ENCODE data around the gene KRT80.

KRT80 gene

DNA sequence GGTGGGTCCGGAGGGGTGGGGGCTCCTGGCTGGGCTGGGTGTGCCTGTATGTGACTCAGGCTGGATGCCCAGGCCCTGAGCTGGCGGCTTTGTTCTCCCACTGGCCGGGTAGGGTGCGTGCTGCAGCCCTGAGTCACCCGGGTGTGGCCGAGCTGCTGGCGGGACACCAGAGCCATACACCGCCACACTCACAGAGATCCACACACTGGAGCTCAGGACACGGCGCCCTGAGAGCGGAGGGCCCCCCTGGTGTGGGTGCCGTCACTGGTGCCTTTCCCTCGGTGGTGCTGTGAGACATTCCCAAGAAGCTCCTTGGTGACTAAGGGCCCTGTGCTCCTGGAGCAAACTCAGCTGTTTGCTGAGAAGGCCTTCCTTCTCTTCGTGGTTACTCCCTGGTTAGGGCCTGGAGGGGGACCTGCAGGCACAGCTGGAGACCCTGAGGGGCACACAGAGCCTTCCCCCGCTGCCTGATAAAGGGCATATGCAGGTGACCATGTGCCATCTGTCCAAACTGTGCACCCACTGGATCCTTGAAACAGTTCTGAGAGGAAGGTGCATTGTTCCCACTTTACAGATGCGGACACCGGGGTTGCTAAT is 44.3 kb downstream of the KRT80 start:
- DNase-seq (ENCODE audit: low read depth, low spot score): no peak
- H3K4me3 ChIP-seq (ENCODE audit: low read length): no peak overlapping the region

DNA sequence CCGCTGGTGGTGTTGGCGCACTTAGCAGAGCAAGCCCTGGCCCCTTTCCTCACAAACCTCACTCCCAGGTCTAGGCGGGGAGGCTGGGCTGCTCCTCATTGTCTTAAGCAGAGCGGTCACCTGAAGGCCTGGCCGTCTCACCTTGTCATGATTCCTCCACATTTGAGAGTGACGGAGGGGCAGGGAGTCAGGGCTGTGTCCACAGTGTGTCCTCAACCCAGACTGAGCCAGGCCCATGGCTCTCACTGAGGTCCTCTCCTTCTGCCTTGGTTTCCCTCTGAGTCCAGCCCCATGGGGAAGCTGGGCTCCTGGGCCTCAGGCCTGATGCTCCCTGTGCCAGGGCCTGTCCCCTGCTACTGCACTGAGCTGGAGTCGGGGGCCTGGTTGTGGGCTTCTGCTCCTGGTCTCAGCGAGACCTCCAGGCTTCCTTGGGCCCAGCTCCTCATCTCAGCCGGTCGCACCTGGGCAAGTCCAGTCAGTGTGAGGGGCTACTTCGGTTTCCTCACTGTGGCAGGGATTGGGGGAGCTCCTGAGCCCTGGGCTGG is 44.9 kb downstream of the KRT80 start:
- DNase-seq (ENCODE audit: low read depth, low spot score): no peak
- H3K4me3 ChIP-seq (ENCODE audit: low read length): no peak overlapping the region

DNA sequence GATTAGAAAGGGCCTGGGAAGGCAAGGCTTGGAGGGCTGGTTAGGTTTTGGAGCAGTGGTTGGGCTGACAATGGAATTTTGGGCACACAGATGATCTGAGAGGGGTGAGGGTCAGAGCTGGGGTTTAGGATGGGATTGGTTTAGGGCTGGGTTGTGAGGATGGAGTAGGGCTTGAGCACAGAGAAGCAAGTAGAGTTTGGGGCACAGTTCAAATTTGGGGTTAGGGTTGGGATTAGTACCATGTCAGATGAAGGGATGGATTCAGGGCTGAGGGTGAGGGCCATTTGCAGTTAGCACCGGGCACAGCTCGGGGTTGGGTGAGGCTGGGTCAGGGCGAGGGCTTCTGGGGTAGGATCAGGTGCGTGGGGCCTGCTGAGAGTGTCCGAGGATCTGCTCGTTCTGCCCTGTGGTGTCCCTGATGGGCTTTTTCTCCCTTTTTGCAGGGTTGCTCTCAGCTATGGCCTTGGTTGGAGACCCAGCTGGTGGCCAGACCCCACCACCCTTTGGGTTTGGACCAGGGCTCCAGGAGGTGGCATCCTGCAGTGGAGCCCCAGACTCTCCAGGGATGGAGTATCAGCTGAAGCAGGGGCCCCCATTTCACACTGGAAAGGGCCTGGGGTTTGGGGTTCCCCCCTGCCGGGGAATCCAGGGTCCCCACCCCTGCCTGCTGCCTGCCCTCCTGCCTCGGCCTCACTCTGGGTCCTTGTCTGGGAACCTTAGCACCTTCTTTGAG is 45.6 kb downstream of the KRT80 start:
- DNase-seq (ENCODE audit: low read depth, low spot score): no peak
- H3K4me3 ChIP-seq (ENCODE audit: low read length): no peak overlapping the region

DNA sequence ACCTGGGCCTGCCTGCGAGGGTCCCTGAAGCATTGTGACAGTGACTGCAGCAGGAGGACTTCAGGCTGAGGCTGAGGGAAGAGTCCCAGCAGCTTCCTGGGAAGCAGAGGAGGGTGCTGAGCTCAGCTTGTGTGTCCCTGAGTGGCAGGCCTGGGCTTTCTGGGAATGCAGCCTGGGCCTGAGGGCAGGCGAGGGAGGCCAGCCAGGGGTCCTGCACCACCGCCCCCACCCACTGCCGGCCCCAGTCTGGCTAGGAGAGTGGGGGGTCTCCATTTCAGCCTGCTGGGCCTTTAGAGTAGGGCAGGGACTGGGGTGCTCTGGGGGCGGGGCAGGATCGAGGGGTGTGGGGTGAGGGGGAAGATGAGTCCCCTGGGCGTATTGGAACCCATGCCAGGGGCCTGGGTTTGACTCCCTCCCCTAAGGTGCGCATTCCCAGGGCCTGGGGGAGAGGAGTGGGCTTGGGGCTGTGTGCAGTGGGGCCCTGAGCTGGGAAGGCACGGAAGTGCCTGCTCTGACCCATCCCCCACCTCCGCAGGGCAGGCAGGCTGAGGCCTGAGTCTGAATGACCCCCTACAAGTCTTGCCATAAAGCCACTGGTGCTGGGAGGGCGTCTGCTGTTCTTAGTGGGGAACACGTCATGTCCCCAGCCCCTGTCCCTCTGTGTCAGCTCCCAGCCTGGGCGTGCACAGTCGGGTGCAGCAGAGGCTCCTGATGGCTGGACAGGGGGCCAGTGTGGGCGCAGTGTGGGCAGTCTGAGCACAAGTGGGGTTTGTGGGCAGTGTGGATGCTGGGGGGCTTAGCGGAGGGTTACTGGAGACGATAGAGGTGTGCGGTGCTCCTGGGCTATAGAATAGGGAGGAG is 46.4 kb downstream of the KRT80 start:
- H3K4me3 ChIP-seq (ENCODE audit: low read length): no peak overlapping the region
- DNase-seq (ENCODE audit: low read depth, low spot score): no peak

DNA sequence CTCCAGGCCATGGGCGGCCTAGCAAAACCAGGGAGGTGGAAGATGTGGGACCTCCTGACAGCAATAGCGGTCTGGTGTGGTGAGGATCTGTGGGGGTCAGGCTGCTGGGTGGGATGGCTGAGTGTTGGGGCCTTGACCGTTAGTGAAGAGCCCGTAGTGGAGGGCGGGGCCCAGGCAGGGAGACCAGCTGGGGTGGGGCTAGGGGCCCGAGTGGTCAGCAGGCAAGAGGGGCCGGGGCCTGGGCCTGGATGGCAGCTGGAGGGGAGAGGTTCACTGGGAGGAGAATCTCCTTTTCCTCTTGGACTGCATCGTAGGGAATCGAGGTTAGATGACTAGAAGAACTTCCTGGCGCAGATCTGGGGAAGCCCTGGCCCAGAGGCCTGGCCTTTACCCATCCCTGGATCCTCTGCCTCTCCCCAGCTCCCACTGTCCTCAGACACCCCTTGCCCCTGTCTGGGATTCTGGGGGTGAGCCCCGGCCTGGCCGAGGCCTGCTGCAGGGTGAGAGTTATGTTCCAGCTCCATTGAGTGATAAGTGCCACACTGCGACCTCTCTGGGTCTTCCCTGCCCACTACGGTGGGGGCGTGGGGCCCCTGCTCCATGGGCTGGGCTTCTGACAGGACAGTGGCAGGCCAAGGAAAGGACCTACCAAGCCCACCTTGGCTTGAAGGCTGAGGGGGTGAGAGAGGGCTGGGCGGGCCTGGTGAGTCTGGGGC is 47.1 kb downstream of the KRT80 start:
- no peak overlapping the region for H3K4me3 ChIP-seq (ENCODE audit: low read length)
- no peak for DNase-seq (ENCODE audit: low read depth, low spot score)

DNA sequence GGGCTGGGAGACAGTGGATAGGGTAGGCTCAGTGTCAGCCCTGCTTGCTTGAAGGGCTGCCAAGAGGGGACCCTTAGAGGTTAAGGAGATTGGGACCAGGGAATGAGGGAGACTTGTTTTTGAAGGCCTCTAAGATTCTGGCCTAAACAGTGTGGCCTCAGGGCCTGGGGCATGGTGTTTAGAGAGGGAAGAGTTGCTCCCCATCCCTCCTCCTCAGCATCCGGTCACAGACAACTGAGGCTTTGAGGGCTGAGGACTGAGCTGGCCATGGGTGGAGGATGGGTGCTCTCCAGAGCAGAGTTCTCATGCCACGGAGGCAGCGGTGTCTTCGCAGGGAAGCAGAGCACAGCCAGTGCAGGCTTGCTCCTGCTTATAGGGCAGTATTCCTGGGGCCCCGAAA is 49.4 kb downstream of the KRT80 start:
- no peak overlapping the region for H3K4me3 ChIP-seq (ENCODE audit: low read length)
- DNase-seq (ENCODE audit: low read depth, low spot score): no peak

DNA sequence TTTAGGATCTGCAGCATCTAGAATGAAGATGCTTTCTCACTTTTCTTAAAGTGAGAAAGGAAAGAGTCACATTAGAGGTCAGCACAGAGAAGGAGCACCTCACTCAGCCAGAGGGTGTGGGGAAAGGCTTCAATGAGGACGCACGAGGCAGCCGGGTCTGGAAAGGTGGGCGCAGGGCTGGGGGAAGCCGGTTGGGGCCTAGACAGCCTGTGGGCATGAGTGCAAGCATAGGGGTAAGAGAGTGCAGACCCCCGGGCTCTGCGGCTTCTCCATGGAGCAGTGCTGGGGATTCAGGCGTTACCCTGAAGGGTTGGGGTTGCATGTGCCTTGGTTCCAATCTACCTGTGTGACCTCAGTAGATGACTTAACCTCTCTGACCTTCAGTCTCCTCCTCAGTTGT is 49.9 kb downstream of the KRT80 start:
- DNase-seq (ENCODE audit: low read depth, low spot score): no peak
- H3K4me3 ChIP-seq (ENCODE audit: low read length): no peak overlapping the region

DNA sequence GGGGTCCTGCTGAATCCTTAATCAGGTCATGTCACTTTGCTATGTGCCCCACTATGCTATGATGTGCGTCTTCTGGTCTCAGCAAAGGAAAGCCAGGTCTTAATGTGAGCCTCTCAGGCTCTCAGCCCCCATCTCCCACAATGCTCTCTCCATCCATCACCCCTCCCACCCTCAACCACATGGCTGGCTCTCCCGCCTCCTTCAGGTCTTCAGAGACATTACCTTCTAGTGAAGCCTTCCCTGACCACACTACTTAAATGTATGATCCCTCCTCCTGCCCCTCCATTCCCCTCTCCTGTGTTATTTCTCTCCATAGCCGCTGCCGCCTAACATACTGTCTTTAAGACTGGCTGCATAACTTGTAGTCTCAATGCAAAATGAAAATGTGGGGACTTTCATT is 50.5 kb downstream of the KRT80 start:
- H3K4me3 ChIP-seq (ENCODE audit: low read length): no peak overlapping the region
- no peak for DNase-seq (ENCODE audit: low read depth, low spot score)

DNA sequence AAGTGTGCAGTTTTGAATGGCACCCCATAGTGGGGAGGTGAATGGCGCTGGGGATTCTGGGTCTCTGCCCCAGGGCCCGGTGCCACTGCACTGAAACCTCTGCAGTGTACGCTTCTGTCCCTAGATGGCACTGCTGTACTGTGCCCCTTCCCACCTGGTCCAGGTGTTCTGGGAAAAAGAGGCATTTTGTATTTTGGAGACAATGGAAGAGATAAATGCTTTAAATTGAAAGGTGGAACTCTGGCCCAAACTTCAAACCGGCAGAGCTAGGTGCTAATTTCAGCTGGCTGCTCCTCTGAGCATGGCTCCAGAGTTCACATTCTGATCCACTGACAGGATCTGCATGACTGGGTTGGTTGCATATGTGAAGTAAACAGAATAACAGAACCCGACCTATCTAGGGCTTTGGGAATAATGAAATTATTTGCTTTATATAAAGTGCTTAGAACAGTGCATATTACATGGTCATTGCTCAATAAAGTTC is 52.2 kb downstream of the KRT80 start:
- no peak overlapping the region for H3K4me3 ChIP-seq (ENCODE audit: low read length)
- no peak for DNase-seq (ENCODE audit: low read depth, low spot score)

DNA sequence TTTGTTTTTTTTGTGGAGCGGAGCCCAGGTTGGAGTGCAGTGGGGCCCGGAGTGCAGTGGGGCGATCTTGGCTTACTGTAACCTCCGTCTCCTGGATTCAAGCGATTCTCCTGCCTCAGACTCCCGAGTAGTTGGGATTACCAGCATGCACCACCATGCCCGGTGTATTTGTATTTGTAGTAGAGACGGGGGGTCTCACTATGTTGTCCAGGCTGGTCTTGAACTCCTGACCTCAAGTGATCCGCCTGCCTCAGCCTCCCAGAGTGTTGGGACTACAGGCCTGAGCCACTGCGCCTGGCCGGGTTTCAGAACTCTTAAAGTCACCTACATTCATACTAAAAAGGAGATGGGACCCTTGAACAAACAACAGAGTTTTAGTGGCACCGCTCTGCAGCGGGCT is 52.7 kb downstream of the KRT80 start:
- DNase-seq (ENCODE audit: low read depth, low spot score): no peak
- H3K4me3 ChIP-seq (ENCODE audit: low read length): no peak overlapping the region

DNA sequence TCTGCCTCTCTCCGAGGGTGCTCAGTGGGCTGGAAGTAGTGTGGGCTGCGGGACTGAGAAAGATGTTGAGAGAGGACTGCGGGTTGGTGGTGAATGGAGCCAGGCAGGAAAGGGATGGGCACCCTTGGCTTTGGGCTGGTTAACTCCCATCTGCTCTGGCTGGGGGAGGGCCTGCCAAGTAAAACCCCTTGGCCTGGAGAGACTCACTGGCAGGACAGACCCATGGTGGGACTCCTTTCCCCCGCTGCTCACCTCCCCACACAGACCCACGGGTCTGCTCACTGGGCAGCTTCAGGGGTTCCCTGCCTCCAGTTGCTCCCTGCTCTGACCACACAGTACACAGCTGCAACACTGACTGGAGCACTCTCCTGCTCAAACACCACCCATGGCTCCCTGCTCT is 54.1 kb downstream of the KRT80 start:
- H3K4me3 ChIP-seq (ENCODE audit: low read length): no peak overlapping the region
- no peak for DNase-seq (ENCODE audit: low read depth, low spot score)

DNA sequence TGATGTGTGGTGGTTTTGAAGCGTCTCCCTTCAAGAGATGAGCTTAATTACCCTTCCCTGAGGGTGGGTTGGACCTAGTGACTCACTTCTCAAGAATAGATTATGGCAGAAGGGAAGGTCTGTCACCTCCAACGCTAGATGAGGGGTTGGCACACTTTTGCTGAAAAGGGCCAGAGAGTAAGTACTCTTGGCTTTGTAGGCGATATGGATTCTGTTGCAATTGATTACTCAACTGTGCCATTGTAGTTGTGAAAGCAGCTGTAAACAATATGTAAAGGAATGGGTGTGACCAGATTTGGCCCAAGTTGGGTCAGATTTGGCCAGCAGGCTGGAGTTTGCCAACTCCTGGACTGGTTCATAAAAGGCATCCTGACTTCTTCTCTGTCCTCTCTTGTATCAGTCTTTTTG is 59.1 kb downstream of the KRT80 start:
- H3K4me3 ChIP-seq (ENCODE audit: low read length): no peak overlapping the region
- DNase-seq (ENCODE audit: low read depth, low spot score): no peak

DNA sequence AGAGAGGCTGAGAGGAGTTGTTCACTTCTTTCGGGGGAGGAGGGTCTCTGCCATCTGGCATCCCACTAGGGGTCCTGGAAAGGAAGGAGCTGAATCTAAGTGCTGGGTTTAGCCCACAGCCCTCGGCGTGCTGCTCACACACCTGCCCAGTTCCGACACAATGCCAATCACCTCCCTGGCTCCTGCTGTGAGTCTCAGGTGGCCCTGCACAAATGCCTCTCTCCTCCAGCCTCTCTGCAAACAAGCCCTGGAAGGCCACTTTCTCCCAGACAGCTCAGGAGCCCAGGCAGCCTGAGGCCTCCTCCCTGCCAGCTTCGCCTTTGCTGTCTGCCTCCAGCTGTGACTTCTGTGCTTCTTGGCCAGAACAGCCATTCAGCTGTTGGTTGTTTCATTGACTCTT is 61.1 kb downstream of the KRT80 start:
- H3K4me3 ChIP-seq (ENCODE audit: low read length): no peak overlapping the region
- DNase-seq (ENCODE audit: low read depth, low spot score): no peak

DNA sequence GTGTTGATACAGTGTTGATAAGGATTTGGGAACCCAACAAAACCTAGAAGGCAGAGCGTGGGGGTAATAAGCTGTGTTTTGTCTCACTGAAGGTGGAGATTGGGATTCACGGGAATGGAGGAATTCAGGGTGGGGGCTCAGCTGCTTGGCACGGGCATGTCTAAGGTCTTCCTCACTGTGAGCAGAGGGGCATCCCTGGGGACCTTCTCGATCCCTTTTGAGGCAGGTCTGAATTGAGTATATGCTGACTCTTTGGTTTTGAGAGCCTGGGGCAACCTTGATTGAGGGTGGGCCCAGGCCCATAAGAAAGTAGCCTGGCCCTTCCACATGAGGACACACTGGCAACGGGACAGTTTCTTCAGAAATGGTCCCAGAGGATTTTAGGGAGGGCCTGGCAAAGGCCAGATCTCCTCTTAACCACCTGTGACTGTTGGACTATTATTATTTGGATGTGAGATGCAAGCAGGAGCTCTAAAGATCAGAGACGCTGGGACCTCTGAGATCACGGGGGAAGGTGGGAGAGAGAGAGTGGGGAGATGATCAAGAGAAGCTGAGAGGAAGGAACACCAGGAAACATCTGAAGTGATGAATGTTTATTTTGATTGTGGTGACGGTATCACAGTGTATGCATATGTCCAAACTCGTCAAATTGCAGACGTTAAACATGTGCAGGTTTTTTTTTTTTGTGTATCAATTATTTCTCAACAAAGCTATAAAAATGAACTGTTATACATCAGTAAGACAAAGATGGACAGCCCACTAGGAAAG is 63.9 kb downstream of the KRT80 start:
- DNase-seq (ENCODE audit: low read depth, low spot score): no peak
- H3K4me3 ChIP-seq (ENCODE audit: low read length): no peak overlapping the region

DNA sequence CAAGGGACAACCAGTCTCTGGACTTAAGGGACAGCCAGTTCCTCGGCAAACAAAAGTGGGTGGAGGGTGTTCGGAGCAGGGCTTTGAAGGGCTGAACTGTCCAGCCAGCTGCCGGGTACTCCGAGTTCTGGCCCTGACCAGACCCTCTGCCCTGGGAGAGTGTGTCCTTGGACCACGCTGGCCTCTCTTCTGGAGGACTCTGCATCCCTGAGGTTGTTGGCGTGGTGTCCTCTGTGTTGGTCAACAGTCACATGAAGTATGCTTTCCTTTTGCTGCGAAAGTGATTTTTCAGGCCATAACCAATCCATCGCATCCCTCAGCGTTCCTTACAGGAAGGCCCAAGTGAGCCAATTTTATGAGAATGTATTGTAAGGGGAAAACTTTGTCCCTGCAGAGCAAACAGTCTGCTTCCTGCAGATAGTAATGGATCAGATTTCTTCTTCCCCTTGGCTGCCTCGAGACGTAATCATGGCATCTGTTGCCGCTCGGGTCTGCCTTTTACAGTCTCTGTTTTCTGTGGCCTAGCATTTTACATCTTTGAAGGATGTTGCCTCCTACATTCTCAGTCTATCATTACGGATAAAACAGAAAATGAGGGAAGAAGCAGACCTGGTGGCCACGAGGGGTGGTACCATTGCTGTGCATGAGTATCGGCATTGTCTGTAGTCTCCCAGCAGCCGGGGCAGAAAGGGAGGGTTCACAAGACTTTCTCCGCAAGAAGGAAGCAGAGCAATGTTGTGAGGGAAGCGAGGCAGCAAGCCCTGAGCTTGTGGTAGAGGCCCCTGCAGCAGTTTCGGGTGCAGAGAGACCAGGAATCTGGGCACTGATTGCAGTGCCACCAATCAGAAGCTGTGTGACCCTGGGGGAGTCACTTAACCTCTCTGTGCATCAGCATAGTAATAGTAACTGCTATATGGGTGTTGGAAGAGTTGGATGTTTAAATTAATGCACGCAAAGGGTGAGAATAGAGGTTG is 64.9 kb downstream of the KRT80 start:
- no peak for DNase-seq (ENCODE audit: low read depth, low spot score)
- H3K4me3 ChIP-seq (ENCODE audit: low read length): no peak overlapping the region

DNA sequence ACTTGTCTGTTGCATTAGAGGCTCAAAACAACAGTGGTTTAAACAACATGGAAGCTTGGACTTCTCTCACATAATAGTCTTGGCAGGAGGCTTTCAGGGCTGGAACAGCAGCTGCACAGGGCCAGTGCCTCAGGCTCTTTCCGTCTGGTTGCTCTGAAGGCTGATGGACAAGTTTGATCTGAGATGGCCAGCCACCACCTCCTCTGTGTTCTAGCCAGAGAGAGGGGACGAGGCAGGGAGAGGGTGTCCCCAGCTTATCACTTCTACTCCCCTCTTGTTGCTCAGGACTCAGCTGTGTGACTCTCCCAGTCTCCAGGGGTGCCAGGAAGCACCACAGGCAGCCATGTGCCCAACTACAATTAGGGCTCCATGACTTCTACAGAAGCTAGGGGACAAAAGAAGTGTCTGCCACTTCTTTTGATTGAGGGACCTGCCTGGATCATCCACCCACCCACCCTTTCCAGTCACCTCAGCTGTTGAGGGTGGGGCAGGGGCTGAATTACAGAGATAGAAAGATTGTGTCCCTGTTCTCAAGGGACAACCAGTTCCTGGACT is 65.7 kb downstream of the KRT80 start:
- no peak for DNase-seq (ENCODE audit: low read depth, low spot score)
- no peak overlapping the region for H3K4me3 ChIP-seq (ENCODE audit: low read length)

DNA sequence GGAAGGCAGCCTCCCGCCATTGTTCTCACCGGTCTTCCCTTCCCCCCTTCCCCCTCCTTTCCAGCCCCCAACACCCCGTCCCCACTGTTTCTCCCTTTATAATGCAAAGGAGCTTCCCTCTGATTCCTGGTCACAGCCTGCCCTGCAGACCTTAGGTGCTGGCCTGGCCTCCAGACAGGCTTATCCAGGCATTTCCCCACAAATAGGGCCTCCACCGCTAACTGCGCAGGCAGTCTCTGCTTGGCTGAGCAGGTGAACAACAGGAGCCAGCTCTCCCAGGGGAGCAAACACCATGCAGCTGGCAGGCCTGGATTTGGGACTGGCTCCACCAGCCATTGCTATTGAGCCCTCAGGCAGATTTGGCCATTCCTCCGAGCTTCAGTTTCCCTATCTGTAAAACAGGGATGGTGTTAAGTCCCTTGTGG is 66.3 kb downstream of the KRT80 start:
- no peak for DNase-seq (ENCODE audit: low read depth, low spot score)
- no peak overlapping the region for H3K4me3 ChIP-seq (ENCODE audit: low read length)

Measured in Jurkat, Clone E6-1 (cell line).